Activated naive CD4-positive, alpha-beta T cell treated with anti-CD3 and anti-CD28 coated beads, Interleukin-2, amount 50 U/mL, for 72 hours (primary cell): Measurements from ENCODE around the gene SPEN. TPM values are rescaled to one million over a fixed set of nuclear protein-coding genes. Genes with fewer than 3 reads are reported as not detected.
"Not testable (repeated sequence)": the region's sequence is repeated elsewhere in the genome, so short reads cannot be mapped to it uniquely, and the experiment has no call there.

ENCODE experiments used
- ATAC-seq, 2 donors: fragments of 150-1000 bp; cut with Tn5 transposase; 2 replicates each; pipeline ENCODE4 v1.10.0; 2021; ENCODE audit warnings: mild to moderate bottlenecking in 2 of 2, moderate library complexity in 2 of 2
- DNase-seq, 2 donors: peaks; one replicate each; pipeline ENCODE4 v3.0.0; 2021 to 2022; ENCODE audit warnings: low spot score in 2 of 2
- H3K27ac Mint-ChIP-seq, 2 donors: one replicate each; pipeline ENCODE4 v1.8.0; 2022; ENCODE audit warnings: mild to moderate bottlenecking in 2 of 2, mixed read lengths in 2 of 2
- H3K36me3 Mint-ChIP-seq, 2 donors: one replicate each; pipeline ENCODE4 v1.8.0; 2022; ENCODE audit warnings: mixed read lengths in 2 of 2
- H3K9me3 Mint-ChIP-seq, 2 donors: one replicate each; pipeline ENCODE4 v1.8.0; 2022; ENCODE audit warnings: mixed read lengths in 2 of 2
- total RNA-seq, 2 donors: library from RNA; stranded (reverse); gene quantifications; one replicate each; pipeline ENCODE4 v1.2.3, GENCODE V29; 2022

Gene SPEN
- total RNA-seq, 2 donors from 2014 or later, result 52.1 to 63.4 TPM

- peaks cover 0 to 6% of the 10 kb centered on the region in 2 donors for H3K36me3 Mint-ChIP-seq
- DNase-seq, result no peak
- H3K27ac Mint-ChIP-seq, result no peak overlapping the region
- H3K9me3 Mint-ChIP-seq, result no peaks in the 10 kb centered on the region
- no peak for ATAC-seq
These were observed 21.9 kb downstream of the SPEN start for GRCh38 chr1:15869413-15869812.

DNA sequence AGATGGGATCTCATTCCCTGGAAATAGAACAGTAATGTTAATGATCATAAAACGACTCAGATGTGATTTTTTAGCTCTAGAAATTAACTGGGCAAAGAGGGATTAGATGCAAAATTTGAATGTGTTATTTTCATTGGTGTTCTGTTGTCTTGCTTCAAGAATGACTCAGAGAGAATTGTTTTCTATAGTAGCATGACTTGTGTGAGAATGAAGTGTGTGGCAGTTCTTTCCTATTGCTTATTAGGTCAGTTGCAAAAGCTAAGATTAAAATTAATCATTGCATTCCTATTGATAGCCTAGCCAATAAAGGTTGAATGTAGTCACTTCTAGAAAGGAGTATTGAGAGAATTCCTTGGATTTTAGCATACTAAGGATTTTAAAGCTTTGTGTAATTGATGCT lies 22.9 kb downstream of the SPEN start:
- Mint-ChIP-seq H3K9me3 (no peaks in the 10 kb centered on the region), H3K36me3 (peaks cover 0 to 6% of the 10 kb centered on the region in 2 donors), H3K27ac (peak overlapping the region; percentile 13 to 22)
- no peak for DNase-seq
- no peak for ATAC-seq

DNA sequence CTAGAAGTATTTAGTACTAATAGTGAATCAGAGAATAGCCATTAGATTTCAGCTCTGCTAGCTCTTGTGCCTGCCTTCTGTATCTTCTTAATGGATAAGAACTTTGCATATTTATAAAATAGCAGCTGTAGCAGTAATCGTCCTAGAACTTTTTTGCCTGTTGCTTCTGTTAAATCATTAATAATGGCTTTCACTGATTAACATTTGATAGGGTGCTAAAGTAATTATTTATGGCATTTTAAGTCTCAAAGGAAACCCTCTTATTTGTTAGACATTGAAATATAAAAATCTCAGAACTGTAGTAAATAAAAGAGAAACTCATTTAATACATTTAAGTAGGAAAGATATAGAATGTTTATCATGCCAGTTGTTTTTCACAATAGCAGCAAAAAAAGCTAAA lies 27.0 kb downstream of the SPEN start:
- no peak for ATAC-seq
- Mint-ChIP-seq H3K36me3 (peaks cover 0 to 6% of the 10 kb centered on the region in 2 donors), H3K9me3 (no peaks in the 10 kb centered on the region), H3K27ac (no peak overlapping the region)
- no peak for DNase-seq

DNA sequence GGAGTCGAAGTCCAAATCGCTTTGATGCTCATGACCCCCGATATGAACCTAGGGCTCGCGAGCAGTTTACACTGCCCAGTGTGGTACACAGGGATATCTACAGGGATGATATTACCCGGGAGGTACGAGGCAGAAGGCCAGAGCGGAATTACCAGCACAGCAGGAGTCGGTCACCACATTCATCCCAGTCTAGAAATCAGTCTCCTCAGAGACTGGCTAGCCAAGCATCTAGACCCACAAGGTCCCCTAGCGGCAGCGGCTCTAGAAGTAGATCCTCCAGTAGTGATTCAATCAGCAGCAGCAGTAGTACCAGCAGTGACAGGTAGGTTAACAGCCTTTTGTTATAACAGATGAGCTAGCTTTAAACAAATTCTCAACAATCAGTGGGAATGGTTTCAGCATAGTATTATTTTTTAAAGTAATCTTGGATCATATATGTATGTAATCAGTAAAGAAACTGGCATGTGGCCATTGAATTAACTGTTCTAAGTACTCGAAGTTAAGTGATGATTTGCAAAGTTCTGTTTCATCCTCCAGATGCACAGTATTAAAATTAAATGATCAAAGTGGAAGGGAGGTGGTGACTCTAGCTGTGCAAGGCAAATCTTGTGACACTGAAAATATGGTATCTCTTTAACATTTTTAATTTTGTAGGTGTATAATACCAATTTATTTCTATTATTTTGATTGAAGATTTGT lies 29.0 kb downstream of the SPEN start:
- ATAC-seq, result no peak
- peak overlapping the region in 1 of 2 donors; percentile 88 for H3K27ac Mint-ChIP-seq
- H3K9me3 Mint-ChIP-seq, result no peaks in the 10 kb centered on the region

DNA sequence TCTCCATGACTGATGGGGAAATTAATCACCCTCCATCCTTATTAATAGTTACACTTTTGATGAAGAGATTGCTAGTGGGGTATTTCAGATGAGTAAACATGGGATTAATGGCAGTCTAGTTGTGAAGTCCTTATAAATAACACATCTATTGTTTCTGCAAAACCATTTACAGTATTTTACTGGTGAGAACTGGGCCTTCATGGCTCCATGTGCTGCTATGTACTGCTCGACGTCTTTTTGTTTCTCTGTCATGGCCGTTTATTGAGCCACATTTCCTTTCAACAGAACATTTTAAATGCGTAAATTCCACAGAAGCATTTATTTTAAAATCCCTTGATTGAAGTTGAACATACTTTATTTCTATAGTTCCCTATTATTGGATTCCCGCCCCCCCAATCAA lies 34.5 kb downstream of the SPEN start:
- DNase-seq (no peak), ATAC-seq (no peak)
- H3K36me3 Mint-ChIP-seq, result no peaks in the 10 kb centered on the region
- no peaks in the 10 kb centered on the region for H3K9me3 Mint-ChIP-seq
- H3K27ac Mint-ChIP-seq, result no peak overlapping the region

More for the DNA sequence above, 29.0 kb downstream of the SPEN start:
- H3K36me3 Mint-ChIP-seq, result peaks cover 0 to 6% of the 10 kb centered on the region in 2 donors
- no peak for DNase-seq

DNA sequence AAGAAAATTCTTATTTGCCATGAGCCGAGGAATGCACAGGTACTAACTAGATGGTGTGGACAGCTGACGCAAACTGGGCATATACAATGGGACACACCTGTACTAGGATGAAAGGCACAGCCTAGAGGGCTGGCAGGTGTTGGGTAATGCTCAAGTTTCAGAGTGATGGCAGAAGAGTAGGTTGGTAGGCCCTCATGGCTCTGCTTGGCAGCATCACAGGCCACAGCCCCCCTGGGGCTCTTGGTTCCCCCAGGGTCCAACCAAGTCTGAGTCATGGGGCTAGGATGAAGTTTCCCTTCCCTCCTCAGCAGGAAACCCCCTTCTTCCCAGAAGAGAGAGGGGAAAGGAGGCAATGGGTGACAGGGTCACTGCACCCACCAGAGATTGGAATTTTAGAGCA lies 35.2 kb downstream of the SPEN start:
- Mint-ChIP-seq H3K36me3 (no peaks in the 10 kb centered on the region), H3K9me3 (no peaks in the 10 kb centered on the region), H3K27ac (peak overlapping the region in 1 of 2 donors; percentile 56)
- ATAC-seq, result peak in 1 of 2 donors; percentile 58
- DNase-seq, result no peak

DNA sequence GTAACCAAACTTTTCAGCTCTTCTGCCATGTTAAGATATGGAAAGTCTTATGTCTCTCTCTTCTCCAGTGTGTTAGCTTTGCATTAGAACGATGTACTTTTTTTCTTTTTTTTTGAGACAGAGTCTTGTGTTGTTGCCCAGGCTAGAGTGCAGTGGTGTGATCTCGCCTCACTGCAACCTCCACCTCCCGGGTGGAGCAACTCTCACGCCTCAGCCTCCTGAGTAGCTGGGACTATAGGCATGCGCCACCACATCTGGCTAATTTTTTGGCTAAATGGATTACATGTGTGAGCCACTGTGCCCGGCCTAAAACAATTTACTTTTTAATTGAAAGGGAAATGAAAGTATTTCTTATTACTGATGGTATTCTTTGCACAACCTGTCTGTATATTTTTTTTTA lies 35.8 kb downstream of the SPEN start:
- no peaks in the 10 kb centered on the region for H3K9me3 Mint-ChIP-seq
- H3K27ac Mint-ChIP-seq, result no peak overlapping the region
- DNase-seq (no peak), ATAC-seq (no peak)
- no peaks in the 10 kb centered on the region for H3K36me3 Mint-ChIP-seq

- Mint-ChIP-seq H3K9me3 (no peaks in the 10 kb centered on the region), H3K27ac (no peak overlapping the region), H3K36me3 (no peaks in the 10 kb centered on the region)
- ATAC-seq, result no peak
- DNase-seq, result no peak
These were observed 37.0 kb downstream of the SPEN start for GRCh38 chr1:15884477-15884876.

DNA sequence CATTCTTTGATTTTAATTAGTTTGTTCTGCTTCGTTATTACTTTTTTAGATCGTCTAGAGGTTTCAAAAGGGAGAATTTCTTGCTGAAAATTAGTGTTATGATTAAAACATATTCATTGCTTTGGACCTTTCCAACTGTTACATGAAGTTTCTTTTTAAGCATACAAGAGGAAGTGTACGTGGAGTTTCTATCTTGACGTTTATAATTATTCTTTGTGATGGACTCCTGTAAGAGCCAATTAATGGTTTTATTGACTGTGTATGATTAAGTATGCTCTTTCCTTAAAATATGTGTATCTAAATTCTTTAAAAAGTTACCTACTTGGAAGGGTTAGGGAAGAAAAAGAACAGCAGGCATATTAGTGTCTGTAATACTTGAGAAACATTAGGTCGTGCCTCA lies 37.8 kb downstream of the SPEN start:
- Mint-ChIP-seq H3K27ac (peak overlapping the region in 1 of 2 donors; percentile 7), H3K9me3 (no peaks in the 10 kb centered on the region), H3K36me3 (no peaks in the 10 kb centered on the region)
- ATAC-seq (no peak), DNase-seq (no peak)

- Mint-ChIP-seq H3K27ac (no peak overlapping the region), H3K9me3 (no peaks in the 10 kb centered on the region), H3K36me3 (peaks cover 0 to 6% of the 10 kb centered on the region in 2 donors)
- ATAC-seq (peak; percentile 56 to 63), DNase-seq (peak in 1 of 2 donors; percentile 21)
These were observed 38.4 kb downstream of the SPEN start for GRCh38 chr1:15885701-15886610.

- Mint-ChIP-seq H3K9me3 (no peaks in the 10 kb centered on the region), H3K36me3 (peaks cover 0 to 6% of the 10 kb centered on the region in 2 donors), H3K27ac (no peak overlapping the region)
- no peak for DNase-seq
- ATAC-seq, result no peak
These were observed 39.2 kb downstream of the SPEN start for GRCh38 chr1:15886611-15887167.

GRCh38 chr1:15892857-15893599 lies 45.5 kb downstream of the SPEN start:
- Mint-ChIP-seq H3K27ac (peak overlapping the region in 1 of 2 donors; percentile 61), H3K36me3 (peaks cover 0 to 13% of the 10 kb centered on the region in 2 donors)
- not testable (repeated sequence) for ATAC-seq, H3K9me3 Mint-ChIP-seq, DNase-seq

GRCh38 chr1:15895233-15895632 lies 47.7 kb downstream of the SPEN start:
- peaks cover 5 to 20% of the 10 kb centered on the region in 2 donors for H3K36me3 Mint-ChIP-seq
- no peak overlapping the region for H3K27ac Mint-ChIP-seq
- ATAC-seq (no peak), DNase-seq (no peak)
- H3K9me3 Mint-ChIP-seq, result no peaks in the 10 kb centered on the region

- not testable (repeated sequence) for DNase-seq, ATAC-seq, H3K27ac Mint-ChIP-seq, H3K9me3 Mint-ChIP-seq
- H3K36me3 Mint-ChIP-seq, result peaks cover 5 to 13% of the 10 kb centered on the region in 2 donors
These were observed 49.5 kb downstream of the SPEN start for GRCh38 chr1:15896841-15897610.

DNA sequence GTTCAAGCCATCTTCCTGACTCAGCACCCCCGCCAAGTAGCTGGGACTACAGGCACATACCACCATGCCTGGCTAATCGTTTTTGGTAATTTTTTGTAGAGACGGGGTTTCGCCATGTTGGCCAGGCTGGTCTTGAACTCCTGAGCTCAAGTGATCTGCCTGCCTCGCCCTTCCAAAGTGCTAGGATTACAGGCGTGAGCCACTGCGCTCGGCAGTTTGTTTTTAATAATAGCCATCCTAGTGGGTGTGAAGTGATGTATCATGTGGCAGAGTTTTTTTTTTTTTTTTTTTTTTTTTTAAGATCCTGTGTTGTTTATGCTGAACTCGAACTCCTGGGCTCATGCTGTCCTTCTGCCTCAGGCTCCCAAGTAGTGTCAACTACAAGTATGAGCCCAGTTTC lies 51.8 kb downstream of the SPEN start:
- peaks cover 5 to 6% of the 10 kb centered on the region in 2 donors for H3K36me3 Mint-ChIP-seq
- H3K27ac Mint-ChIP-seq, result no peak overlapping the region
- no peaks in the 10 kb centered on the region for H3K9me3 Mint-ChIP-seq
- ATAC-seq, result no peak
- DNase-seq, result no peak
